HG02973 (cell line): Measurements from ENCODE around the gene FAM50B.

Experiments used
- ATAC-seq: cut with Tn5 transposase; IDR thresholded peaks from one replicate; pipeline ENCODE4 v1.9.1; 2021; ENCODE audit warnings: moderate library complexity; ENCODE audit not compliant: unreplicated experiment

FAM50B gene

DNA sequence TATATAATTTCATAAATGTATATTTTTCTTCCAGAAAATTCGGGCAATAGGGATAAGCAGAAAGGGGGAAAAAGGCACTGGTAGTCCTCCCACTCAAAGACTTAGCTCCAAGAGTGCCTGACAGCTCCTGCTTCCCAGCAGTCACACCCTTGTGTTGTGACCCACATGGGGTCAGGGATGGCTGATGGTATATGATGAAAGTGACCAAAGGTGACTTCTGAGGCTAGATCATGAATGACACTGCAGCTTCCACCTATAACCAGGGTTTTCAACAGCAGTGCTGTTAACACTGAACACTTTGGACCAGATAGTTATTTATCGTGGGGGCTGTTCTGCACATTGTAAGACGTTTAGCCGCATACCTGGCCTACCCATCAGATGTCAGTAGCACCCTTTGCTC lies 22.3 kb downstream of the FAM50B start:
- ATAC-seq: no peak

DNA sequence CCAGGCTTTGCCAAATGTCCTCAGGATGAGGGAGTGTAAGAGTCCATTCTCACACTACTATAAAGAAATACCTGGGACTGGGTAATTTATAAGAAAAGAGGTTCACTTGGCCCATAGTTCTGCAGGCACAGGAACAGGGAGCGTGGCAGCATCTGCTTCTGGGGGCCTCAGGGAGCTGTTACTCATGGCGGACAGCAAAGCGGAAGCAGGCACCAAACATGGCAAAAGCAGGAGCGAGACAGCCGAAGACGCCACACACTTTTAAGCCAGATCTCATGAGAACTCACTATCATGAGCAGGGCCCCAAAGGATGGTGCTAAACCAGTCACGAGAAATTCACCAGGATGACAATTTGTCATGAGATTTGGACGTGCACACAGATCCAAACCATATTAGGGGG lies 22.8 kb downstream of the FAM50B start:
- ATAC-seq: no peak

DNA sequence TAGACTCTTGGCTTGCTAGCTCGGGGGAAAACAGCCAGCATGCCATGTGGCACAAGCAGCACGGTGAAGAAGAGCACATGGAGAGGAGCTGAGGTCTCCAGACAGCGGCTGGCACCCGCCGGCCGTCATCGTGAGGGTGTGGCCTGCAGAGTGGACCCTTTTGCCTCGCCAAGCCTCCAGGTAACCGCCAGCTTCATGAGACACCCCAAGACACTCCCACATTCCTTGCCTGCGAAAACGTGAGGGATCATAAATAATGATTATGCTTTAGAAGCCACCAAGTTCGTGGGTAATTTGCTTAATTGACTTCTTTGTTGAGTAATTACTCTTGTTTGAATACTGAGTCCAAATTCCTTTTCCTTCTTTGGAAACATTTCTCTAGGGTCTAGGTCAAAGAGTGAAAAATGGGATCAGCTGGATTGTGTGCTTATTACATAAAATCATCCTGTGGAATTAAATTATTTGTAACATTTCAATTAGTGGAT lies 23.2 kb downstream of the FAM50B start:
- no peak for ATAC-seq

DNA sequence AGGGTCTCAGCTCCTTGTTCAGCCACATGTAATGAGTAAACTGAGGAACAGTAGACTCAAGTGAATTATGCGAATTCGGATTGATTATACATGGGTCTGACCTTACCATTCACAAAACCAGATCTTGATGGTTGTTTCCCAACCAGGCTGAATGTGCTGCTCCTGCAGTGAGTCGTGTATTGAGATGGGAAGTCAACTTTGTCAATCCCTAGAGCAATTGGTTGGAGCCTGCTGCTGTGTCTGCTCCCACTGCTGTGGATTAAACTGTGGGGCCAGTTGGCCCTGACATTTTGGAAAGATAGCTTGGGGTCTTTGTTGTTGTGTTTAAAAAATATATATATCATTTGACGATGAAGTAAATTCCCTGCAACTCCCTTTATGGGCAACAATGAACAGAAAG lies 23.9 kb downstream of the FAM50B start:
- no peak for ATAC-seq

DNA sequence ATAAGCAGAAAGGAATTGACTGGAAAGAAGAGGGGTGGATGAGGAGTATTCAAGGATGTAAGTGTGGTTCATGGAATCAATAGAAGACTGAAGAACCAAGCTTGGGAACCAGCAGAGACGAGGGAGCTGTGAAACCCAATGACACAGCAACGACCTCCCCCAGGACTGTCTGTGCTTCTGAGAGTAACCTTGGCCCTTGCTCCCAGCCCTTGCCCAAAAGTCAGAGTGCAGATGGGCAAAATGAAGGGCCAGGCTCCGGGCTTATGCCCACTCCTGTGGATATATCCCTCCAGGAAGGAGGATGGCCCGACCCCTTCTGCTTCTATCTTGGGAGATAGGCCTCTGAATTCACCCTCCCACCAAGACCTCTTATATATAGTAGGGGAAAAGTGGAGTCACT lies 24.9 kb downstream of the FAM50B start:
- no peak for ATAC-seq

DNA sequence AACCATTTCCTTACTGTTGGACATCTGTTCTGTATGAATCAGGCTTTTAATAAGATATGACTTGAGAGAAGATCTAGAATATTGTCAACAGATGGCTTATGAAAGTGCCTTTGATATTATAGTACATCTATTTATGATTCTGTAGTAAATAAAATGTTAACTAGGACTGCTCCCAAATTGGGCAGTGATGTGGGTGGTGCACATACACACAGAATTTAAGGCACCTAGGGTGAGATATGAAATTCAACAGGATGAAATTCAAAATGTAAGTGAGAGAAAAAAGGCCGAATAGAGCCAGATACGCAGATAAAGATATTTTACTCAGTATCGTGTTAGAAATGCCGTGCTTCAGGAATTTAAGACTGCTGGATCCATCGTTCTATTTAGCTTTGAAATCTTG lies 26.3 kb downstream of the FAM50B start:
- no peak for ATAC-seq

DNA sequence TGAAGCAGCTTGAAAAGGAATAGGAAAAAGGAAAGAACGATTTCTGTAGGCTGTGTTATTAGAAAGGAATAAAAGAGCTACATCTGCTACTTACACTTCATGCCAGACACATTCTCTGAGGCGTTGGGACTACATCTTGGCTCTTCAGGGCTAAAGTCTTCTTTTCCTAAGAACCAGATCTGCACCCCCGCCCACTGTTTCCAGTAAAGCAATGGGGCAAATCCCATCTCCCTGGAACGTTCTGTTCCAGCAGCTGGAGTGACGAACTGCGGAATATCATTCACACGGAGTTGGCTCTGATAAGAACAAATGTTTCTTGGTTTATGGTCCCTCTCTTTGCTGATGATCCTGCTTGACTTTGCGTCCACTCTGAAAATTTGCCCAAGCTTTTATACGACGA lies 26.9 kb downstream of the FAM50B start:
- no peak for ATAC-seq

DNA sequence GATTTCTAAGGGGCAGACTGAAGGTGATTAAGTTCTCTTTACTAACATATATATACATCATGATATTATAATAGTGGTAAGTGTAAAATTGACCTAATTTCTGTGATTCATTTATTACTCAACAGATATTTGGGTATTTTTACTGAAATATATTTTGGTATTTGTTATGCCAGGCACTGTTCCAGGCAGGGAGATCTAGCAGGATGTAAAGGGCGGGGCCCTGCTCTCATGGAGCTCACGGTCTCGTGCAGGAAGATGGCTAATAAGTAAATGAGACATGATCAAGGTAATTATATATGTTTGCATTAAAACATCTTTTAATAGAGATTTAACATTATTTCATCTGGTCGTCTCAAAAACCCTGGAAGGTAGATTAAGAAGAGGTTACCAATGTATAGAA lies 27.7 kb downstream of the FAM50B start:
- ATAC-seq: no peak

DNA sequence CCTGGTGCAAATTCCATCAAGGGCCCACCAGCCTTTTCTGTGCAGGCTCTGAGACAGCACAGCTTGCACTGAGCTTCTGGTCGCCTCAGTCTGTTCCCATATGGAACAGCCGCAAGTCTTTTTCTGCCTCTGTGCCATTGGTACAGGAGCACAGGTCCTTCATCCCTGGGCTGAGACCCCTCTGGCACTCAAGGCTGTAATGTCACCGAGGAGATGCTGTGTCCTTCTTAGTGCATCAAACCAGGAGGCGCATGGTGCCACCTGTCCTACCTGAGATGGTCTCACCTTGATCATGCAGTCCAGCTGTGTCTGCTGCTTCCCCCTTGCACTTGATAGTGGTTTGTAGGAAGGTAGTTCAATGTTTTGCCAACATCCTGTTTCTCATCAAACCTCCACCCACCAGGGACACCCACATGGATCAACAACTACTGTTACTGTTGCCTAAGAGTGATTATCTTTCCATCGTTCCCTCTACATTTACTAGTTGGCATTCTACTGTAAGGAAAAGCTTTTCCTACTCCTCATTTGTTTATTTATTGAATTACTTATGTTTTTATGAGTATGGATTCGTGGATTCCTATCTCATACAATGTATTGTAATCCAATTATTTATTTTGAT lies 29.0 kb downstream of the FAM50B start:
- ATAC-seq: no peak

DNA sequence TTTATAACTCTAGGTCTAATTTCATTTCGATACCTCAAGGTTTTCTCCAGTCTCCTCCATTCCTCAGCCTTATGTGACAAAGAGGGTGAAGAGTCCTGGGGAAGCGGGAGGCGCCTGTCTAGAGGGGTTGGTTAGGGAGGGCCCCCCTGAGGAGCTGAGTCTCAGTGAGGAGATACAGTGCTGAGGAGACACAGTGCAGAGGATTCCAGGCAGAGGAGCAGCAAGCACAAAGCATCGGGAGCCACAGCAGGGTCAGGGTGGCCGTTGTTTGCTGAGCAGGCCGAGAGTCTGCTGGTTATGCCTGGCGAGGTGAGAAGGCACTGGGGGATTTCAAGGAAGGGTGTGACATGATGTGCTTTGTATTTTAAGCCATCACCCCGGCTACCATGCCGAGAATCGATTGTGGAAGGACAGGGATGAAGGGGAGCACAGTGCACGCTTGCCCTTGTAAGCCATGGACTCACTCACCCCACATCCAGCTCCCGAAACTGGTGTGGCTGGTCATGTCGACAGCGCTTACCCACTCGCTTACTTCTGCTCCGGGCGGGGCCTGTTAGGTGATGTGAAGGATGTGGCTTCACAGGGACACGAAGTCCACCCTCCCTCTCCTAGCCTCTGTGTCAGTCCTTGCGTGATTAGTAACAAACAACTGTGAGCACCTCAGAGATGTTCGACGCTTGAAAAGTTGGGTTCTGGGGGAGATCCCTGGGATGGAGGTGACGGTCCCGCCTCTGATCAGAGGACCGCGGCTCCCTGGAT lies 30.2 kb downstream of the FAM50B start:
- no peak for ATAC-seq

DNA sequence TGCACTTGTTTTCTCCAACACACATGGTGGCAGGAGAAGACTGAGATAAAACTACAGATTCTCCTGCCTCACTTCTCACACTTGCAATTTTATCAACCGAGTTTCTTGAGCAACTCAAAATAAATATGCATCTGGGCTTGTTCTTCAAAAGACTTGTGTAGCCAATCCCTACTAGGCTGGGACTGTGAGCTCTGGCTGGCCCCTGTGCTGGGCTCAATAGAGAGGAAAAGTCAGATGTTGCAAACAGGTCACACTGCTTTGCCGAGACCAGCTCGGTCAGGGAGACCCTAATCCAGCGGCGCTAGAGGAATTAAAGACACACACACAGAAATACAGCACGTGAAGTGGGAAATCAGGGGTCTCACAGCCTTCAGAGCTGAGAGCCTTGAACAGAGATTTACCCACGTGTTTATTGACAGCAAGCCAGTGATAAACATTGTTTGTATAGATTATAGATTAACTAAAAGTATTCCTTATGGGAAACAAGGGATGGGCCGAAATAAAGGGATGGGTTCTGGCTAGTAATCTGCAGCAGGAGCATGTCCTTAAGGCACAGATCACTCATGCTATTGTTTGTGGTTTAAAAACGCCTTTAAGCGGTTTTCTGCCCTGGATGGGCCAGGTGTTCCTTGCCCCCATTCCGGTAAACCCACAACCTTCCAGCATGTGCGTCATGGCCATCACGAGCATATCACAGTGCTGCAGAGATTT lies 32.7 kb downstream of the FAM50B start:
- no peak for ATAC-seq

DNA sequence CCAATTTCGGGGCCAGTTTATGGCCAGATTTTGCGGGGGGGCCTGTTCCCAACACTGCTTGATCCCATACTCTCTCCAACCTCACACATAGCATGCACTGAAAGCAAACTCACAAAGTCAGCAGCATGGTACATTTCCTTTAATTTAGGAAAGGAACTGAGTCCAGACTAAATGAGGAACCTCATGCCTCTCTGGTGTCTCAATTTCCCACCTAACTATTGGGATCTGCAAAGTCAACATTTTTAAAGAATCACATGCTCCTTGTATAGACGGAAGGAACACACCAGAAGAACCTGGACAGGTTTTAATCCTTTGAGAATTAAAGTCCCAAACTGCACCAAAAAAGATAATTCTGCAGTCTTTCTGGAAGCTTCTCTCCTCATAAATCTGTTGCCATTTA lies 33.3 kb downstream of the FAM50B start:
- ATAC-seq: no peak

DNA sequence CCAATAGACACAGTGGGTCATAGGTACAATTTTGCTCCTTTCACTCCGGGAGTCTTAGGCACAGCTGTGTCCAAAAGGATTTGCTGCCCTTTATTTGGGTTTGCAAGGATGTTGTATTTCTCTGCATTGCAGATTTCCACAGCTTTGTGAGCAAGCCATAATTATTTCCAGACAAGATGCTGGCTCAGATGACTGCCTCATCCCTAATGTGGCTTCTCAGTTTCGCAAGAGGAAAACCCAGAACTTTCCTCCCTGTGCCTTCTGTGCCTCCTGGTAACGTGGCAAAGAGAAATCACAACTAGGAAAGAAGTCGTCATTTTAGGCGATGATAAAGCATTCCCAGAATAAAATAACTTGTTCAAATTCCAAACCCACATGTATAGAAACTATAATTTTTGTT lies 33.7 kb downstream of the FAM50B start:
- ATAC-seq: no peak

DNA sequence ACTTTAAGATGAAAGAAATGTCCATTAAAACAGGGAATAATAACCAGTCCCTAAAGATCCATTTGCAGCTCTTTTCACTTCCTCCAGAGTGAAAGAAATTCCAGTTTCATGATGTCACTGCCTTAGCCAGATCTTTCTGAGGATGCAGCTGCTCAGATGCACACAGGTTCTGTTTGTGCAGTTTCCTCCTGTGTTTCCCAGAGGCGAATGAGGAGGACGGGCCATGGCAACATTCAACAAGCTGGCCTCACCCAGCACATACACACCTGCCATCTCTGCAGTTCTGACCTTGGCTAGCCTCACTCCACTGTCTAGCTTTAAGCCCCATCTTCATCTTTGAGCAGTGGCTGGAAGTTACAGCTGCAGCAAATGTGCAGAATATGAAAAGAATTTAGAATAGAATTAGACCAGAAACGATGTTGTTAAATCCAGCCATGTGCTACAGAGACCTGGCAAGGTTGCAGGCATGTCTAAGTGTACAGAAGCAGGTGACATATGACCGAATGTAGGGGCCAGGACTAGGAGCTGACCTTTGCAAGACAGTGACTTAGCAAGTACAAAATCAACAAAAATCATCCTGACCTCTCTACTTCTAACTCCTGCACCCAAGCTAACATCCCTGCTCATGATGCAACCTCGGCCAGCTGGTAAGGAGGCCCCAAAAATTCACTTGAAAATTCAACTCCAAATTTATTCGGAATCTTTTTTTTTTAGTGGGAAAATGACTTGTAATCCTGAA lies 35.0 kb downstream of the FAM50B start:
- no peak for ATAC-seq

DNA sequence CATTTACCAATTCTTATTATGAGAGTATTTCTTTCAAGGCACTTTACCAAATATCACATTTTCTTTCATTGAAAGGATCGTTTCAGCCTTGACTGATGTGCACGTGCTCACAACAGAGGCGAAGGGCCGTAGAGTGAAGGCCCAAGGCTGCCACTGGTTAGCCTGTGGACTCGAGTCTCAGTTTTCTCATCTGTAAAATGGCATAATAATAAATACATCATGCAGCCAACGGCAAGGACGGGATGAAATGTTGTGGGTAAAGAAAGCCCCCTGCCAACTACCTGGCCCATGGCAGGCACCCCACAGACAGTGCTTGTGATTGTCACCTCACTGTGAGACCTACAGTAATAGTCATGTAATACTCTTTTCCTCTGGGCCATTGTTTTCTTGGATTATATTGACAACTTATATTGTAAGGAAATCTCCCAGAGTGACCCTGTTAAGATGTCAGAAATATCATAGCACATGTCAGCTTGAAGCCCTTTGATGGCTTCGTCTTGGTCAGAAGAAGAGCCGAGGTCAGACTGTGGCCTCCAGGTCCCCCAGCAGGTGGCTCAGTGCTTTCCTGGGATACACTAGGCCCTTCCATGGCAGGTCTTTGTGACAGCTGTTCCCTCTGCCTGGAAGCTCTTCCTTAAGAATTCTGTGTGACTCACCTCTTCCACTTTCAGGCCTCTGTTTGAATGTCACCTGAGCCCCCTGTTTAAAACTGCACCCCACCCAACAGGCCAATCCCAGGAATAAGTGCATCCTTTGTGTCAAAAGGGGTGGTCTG lies 36.3 kb downstream of the FAM50B start:
- ATAC-seq: no peak

DNA sequence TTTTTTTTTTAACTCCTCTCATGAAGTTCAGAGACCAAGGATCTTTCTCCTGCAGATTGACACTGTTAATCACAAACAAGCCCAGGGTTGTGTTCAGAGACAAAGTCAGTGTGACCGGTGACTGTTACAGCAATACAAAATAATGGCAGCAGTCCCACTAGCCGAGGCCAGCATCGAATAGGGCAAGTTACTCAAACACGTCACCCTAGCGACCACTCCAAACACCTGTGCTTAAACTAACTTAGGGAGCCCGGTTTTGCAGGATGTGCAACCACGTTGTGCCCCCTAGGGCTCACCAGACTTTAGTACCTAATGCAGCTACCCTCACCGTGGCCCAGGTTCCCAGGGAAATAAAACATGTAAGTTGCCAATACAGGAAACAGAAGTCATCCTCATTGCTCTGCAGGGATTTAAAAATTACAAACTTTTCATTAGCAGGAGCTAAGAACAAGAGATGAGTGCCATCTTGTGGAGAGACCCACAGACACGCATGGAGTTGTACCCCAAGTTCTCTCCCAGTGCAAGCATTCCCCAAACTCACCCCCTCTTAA lies 38.1 kb downstream of the FAM50B start:
- ATAC-seq: no peak

DNA sequence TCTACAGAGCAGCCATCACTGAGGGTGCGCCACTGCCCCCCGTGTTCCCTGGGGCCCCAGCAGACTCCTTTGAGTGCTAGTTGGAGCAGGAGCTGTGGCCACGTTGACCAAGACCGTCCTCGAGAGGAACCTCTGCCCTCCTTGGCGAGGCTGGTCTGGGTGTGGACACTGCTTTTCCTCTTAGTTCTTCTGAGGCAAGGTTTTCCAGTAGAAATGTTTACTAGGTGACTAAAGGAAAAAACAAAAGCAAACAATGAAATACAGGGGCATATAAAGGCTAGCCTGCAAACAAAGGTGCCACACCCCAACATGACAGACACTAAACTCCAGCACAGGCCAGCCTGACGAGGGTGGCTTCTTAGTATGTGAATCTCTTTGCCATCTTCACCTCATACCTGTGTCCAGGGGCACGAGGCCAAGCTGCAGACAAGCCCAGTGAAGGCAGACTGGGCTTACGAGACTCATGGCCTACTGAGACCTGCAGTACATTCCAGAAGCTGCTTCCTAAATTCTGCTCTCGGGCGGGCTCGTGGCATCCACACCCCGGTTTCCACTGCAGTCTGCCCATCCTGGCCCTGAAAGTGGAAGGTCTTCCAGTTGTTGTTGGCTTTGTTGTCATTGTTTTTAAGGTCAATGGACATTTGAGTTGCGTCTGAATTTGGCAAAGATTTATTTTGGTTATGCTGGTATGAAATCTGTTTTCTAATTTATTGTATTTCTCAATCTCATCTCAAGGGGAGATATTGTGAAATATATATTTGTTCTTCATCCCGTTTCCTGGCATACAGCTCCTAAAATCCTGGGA lies 39.2 kb downstream of the FAM50B start:
- no peak for ATAC-seq

DNA sequence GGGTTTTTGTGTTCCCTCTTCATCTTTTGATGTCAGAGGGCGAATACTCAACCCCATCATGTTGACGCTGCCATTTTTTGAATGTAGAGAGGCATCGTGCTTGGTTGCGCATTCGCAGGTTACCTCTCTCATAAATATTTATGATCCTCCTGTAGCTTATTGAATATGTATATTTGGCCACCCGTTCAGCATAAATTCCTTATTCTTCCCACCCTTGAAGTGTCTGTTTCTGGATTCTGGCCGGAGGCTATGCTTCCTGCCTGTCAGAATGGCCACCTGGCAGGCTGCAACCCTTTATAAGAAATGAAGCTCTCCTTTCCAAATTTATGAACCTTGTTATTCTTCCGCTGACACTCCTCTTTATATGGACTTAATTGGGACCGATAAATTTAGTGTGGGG lies 40.9 kb downstream of the FAM50B start:
- ATAC-seq: no peak

DNA sequence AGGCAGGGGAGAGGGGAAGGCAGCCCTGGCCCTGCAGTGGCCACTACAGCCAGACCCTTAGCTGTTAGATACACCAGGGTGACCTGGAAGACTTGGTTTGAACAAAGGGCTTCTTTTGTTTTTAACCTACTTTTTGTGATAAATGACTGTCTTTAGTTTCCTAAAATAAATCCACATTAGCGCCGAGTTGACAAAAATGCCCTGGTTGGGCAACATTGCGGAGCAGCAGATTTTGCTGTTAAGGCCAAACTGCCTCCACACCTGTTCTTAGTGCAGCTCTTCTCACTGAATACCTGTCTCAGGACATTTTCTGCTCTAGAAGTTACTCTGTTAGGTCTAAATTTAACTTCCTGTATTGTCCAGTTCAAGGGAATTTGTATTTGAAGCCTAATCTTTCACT lies 42.7 kb downstream of the FAM50B start:
- no peak for ATAC-seq

DNA sequence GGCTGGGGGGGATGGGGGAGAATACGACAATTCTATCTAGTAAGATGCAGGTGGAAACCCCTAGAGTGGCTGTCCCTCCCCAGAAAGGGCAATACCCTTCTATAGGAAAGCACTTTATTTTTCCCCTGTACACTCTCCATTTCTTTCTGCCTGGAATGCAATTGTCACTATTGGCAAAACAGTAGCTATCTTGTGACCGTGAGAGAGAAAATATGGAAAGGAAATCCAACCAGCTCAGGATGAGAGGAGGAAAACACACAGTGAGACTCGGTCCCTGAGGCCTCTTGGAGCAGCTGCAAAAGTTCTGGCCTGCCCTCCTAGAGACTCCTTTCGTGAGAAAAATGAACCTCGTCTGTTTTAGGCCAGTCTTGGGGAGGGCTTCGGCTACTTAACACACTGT lies 43.4 kb downstream of the FAM50B start:
- ATAC-seq: no peak
